HG02943 (cell line): Measurements from ENCODE around the gene WDPCP.

Experiments
- ATAC-seq: cut with Tn5 transposase; IDR thresholded peaks from one replicate; pipeline ENCODE4 v1.9.1; 2021; ENCODE audit warnings: mild to moderate bottlenecking, low read depth, moderate library complexity; ENCODE audit not compliant: unreplicated experiment

Gene WDPCP

GRCh38 chr2:63544017-63544627 is 44.2 kb downstream of the WDPCP start:
- no peak for ATAC-seq

GRCh38 chr2:63539416-63540162 is 48.7 kb downstream of the WDPCP start:
- no peak for ATAC-seq

- no peak for ATAC-seq
These were observed 49.9 kb downstream of the WDPCP start for GRCh38 chr2:63538390-63538789.

- ATAC-seq, result no peak
These were observed 51.0 kb downstream of the WDPCP start for GRCh38 chr2:63537306-63537705.

- ATAC-seq, result no peak
These were observed 57.5 kb downstream of the WDPCP start for GRCh38 chr2:63530704-63531279.

GRCh38 chr2:63525905-63526304 is 62.4 kb downstream of the WDPCP start:
- no peak for ATAC-seq

- ATAC-seq, result no peak
These were observed 65.3 kb downstream of the WDPCP start for GRCh38 chr2:63522950-63523349.

GRCh38 chr2:63520793-63521192 is 67.5 kb downstream of the WDPCP start:
- ATAC-seq, result no peak

- no peak for ATAC-seq
These were observed 73.5 kb downstream of the WDPCP start for GRCh38 chr2:63514781-63515180.

GRCh38 chr2:63514237-63514716 is 74.0 kb downstream of the WDPCP start:
- no peak for ATAC-seq

- ATAC-seq, result no peak
These were observed 82.0 kb downstream of the WDPCP start for GRCh38 chr2:63506320-63506719.

- no peak for ATAC-seq
These were observed 84.5 kb downstream of the WDPCP start for GRCh38 chr2:63503818-63504217.

- no peak for ATAC-seq
These were observed 87.9 kb downstream of the WDPCP start for GRCh38 chr2:63500398-63500797.

GRCh38 chr2:63497576-63497975 is 90.7 kb downstream of the WDPCP start:
- ATAC-seq, result no peak

- ATAC-seq, result no peak
These were observed 93.3 kb downstream of the WDPCP start for GRCh38 chr2:63494968-63495367.

- no peak for ATAC-seq
These were observed 94.2 kb downstream of the WDPCP start for GRCh38 chr2:63494100-63494499.

GRCh38 chr2:63488118-63488713 is 100.1 kb downstream of the WDPCP start:
- ATAC-seq, result no peak

- no peak for ATAC-seq
These were observed 101.4 kb downstream of the WDPCP start for GRCh38 chr2:63486861-63487290.

GRCh38 chr2:63484901-63485300 is 103.4 kb downstream of the WDPCP start:
- no peak for ATAC-seq

GRCh38 chr2:63484481-63484880 is 103.8 kb downstream of the WDPCP start:
- ATAC-seq, result no peak

GRCh38 chr2:63477686-63478085 is 110.6 kb downstream of the WDPCP start:
- no peak for ATAC-seq
